ACC112 (cell line): Measurements from ENCODE around the gene DEK.

ENCODE experiments used
- H2AFZ ChIP-seq: fragments of 200-600 bp; sonication (generic); one replicate; pipeline ENCODE4 v1.6.0; 2017; ENCODE audit warnings: antibody characterized with exemption, low read length; ENCODE audit not compliant: unreplicated experiment
- H3K27ac ChIP-seq: fragments of 200-600 bp; sonication (generic); 2 replicates; pipeline ENCODE4 v1.5.1; 2014; ENCODE audit warnings: low read depth, mild to moderate bottlenecking, antibody characterized with exemption, low read length, moderate library complexity
- H3K27me3 ChIP-seq: fragments of 200-600 bp; sonication (generic); 2 replicates; pipeline ENCODE4 v1.6.1; 2014; ENCODE audit warnings: mild to moderate bottlenecking, antibody characterized with exemption, low read length, moderate library complexity, mixed read lengths; ENCODE audit not compliant: insufficient read depth
- H3K36me3 ChIP-seq: fragments of 200-600 bp; sonication (generic); 2 replicates; pipeline ENCODE4 v1.6.1; 2016; ENCODE audit warnings: mild to moderate bottlenecking, antibody characterized with exemption, low read length, moderate library complexity, mixed read lengths; ENCODE audit not compliant: insufficient read depth
- H3K4me1 ChIP-seq: fragments of 200-600 bp; sonication (generic); one replicate; pipeline ENCODE4 v1.6.1; 2016; ENCODE audit warnings: low read length, mixed read lengths; ENCODE audit not compliant: insufficient read depth, unreplicated experiment, control insufficient read depth
- H3K4me3 ChIP-seq: fragments of 200-600 bp; sonication (generic); 2 replicates; pipeline ENCODE4 v1.5.1; 2014; ENCODE audit warnings: mild to moderate bottlenecking, low read depth, low read length
- H3K79me2 ChIP-seq: fragments of 200-600 bp; sonication (generic); one replicate; pipeline ENCODE4 v1.6.0; 2016; ENCODE audit warnings: low read length; ENCODE audit not compliant: control insufficient read depth, unreplicated experiment, insufficient read depth

Gene DEK

DNA sequence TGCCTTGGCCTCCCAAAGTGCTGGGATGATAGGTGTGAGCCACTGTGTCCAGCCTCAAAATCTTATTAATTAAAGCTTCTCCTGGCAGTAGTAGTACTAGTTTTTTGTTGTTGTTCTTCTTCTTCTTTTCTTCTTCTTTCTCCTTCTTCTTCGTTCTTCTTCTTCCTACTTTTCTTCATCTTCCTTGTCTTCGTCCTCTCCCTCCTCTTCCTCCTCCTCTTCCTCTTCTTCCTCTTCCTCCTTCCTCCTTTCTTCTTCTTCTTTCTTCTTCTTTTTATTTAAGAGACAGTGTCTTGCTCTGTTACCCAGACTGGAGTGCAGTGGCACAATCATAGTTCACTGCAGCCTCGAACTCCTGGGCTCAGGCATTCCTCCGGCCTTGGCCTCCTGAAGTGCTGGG is 17.2 kb upstream of the DEK start:
- Histone ChIP-seq H3K79me2 (no peaks in the 10 kb centered on the region), H3K27ac (no peak overlapping the region), H3K4me3 (no peak overlapping the region)

DNA sequence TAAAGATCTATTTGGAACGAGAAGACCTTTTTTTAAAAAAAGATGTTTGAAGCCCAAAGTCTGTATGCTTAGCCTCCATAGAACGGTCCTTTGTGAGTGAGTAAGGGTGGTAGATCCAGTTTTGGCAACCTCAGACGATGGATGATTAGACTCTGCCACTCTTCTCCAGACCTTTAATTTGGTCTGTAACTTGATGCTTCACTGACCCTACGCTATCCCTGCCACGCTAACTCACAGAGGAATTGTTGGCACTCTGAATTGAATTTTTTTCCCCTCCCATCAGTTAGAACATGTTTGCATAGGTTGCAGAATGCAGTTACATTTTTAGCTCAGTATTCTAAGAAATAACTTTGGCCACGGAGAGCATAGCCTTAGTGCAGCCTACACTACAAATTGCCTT is 15.8 kb upstream of the DEK start:
- H3K27ac ChIP-seq: no peak overlapping the region
- peaks cover 47% of the 10 kb centered on the region for H3K27me3 ChIP-seq
- no peak overlapping the region for H2AFZ ChIP-seq

More for the DNA sequence above, 17.2 kb upstream of the DEK start:
- Histone ChIP-seq H2AFZ (no peak overlapping the region), H3K4me1 (peaks cover 4% of the 10 kb centered on the region), H3K36me3 (no peaks in the 10 kb centered on the region), H3K27me3 (peaks cover 42% of the 10 kb centered on the region)

DNA sequence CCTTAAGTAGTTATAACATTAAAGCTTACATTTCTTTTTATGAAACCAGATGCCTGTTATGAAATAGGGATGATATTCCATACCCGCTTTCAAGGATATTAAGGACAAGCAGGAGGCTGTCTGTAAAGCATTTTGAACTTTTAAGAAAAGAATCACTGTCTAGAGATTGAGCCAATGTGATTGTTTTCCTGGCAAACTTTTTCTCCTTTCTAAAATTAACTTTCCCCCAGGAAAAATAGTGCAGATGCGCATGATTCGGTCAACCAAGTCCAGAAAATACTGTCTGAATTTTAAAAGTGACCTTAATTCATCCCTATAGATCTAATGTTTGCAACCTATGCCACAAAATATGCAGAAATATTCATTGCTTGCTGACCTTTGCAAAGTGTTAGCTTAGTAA is 15.1 kb upstream of the DEK start:
- Histone ChIP-seq H3K27me3 (peaks cover 47% of the 10 kb centered on the region), H3K4me1 (peaks cover 4% of the 10 kb centered on the region), H3K36me3 (no peaks in the 10 kb centered on the region), H2AFZ (no peak overlapping the region), H3K4me3 (no peak overlapping the region), H3K79me2 (no peaks in the 10 kb centered on the region), H3K27ac (no peak overlapping the region)

More for the DNA sequence above, 15.8 kb upstream of the DEK start:
- peaks cover 4% of the 10 kb centered on the region for H3K4me1 ChIP-seq
- H3K79me2 ChIP-seq: no peaks in the 10 kb centered on the region
- no peak overlapping the region for H3K4me3 ChIP-seq
- no peaks in the 10 kb centered on the region for H3K36me3 ChIP-seq

DNA sequence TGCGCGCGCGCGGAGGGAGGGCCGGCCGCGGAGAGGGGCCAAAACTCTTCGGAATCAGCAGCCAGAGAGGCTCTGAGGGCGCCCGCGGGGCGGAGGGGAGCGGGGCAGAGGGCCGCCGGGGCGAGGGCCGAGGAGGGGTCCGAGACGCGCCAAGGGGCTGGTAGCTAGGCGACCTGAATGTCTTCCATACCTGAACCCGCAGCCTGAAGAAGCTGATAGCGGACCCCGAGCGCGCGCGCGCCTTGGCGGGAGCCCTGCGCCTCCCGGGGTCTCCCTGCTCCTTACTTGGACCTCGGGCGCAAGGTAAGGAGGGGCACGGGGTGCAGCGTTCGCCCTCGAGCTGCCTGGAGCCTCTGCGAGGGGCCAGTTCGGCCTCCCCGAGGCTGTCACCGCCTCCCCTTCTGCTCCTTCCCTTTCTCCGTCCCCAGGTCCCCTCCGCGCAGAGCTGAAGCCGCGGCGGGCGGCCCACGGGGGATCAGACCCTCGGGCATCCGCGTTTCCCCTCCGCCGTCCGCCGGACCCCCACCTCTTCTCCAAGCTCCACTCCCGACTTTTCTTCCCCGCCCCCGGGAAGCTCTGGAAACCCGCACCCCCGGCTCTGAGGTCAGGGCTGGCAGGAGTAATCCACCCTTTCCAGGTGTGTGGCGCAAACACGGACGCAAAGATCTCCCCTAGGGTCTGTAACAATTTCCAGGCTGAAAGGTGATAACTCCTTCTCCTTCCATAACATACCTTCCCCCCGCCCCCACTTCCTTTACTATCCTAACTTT is 13.1 kb upstream of the DEK start:
- H3K36me3 ChIP-seq: no peaks in the 10 kb centered on the region
- H3K27me3 ChIP-seq: peaks cover 47% of the 10 kb centered on the region
- no peak overlapping the region for H3K27ac ChIP-seq
- peak overlapping the region; percentile 72 for H3K4me3 ChIP-seq
- peaks cover 4% of the 10 kb centered on the region for H3K4me1 ChIP-seq
- no peaks in the 10 kb centered on the region for H3K79me2 ChIP-seq
- H2AFZ ChIP-seq: peak overlapping the region; percentile 13

DNA sequence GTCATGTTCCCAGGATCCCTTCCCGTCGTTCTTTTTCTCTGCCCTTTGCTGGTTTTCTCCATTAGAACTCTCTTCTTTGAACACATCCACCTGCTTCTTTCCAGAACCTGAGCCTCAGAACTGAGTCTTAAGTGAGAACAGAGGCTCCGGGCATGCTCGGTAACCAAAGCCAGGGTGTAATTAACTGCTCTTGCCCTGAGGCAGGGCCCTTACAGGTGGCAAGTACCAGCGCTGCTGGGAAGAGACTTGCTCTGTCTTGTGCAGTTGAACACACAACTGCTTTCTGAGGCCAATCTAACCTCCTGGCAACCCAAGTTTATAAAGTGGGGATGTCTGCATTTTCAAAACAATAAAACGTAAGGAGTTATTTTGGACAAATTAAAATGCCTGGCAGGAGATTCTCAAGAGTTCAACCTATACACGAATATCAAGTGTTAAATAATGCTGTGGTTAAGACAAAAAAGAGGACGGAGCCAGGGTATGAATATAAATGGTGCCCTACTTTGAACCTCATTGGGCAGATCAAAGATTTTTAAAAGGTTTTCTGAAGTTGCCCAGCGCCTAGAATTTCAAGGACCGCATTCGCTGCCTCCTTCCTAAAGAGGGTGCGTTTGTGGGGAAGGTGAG is 12.4 kb upstream of the DEK start:
- H2AFZ ChIP-seq: peak overlapping the region; percentile 13

DNA sequence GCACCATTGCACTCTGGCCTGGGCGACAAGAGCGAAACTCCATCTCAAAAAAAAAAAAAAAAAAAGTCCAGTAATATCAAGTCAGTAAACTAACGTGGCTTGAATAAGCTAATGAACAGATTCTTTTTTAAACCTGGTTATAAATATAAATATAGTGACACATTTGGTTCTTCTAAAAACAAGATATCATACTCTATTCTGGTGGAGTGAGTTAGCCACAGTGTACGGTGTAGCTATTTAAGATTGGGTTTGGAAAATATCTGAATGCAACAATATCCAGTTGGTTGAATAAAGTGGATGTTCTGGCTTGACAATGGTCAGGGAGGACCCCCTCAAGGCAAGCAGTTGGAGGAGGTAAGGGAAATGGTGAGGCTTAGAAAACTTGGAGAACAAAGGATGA is 5.9 kb upstream of the DEK start:
- Histone ChIP-seq H3K27ac (no peak overlapping the region), H3K4me3 (no peak overlapping the region), H2AFZ (no peak overlapping the region), H3K79me2 (no peaks in the 10 kb centered on the region), H3K4me1 (peaks cover under 1% of the 10 kb centered on the region), H3K27me3 (no peaks in the 10 kb centered on the region), H3K36me3 (no peaks in the 10 kb centered on the region)

More for the DNA sequence above, 12.4 kb upstream of the DEK start:
- Histone ChIP-seq H3K4me1 (peaks cover 4% of the 10 kb centered on the region), H3K4me3 (peak overlapping the region; percentile 72), H3K27ac (no peak overlapping the region), H3K36me3 (no peaks in the 10 kb centered on the region), H3K79me2 (no peaks in the 10 kb centered on the region), H3K27me3 (peaks cover 45% of the 10 kb centered on the region)

DNA sequence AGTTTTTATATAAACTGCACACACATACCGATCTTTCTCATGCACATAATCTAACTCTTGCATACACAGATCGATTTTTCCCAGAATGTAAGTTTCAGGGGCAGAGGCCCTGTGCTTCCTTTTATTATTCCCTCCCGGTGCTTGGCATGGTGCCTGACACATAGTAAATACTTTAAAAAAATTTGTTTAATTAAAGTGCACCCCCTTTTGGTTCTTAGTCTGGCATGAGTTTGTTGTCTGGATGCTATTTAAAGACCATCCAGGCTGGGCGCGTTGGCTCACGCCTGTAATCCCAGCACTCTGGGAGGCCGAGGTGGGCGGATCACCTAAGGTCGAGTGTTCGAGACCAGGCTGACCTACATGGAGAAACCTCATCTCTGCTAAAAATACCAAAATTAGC is 5.4 kb upstream of the DEK start:
- Histone ChIP-seq H3K27ac (no peak overlapping the region), H3K4me3 (no peak overlapping the region), H3K79me2 (no peaks in the 10 kb centered on the region), H3K4me1 (peaks cover 4% of the 10 kb centered on the region), H2AFZ (no peak overlapping the region), H3K36me3 (no peaks in the 10 kb centered on the region), H3K27me3 (no peaks in the 10 kb centered on the region)

DNA sequence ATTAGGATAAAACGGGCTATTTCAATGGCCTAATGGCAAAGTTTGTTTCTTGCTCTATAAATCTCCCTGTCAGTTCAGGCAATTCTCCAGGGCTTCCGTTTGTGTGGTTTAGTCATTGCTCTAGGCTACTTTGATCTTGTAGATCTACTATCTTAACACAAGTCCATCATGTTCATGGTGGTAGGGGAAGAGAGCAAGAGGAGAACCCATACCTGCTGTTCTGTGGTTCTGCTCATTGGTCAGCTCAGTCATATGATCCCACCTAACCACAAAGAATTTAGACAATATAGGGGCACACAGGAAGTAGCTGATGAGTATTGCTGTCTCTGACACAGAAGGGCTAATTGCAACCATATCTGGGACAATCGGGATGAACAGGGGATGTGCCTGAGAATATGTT is 4.9 kb upstream of the DEK start:
- Histone ChIP-seq H3K4me3 (no peak overlapping the region), H3K36me3 (no peaks in the 10 kb centered on the region), H2AFZ (no peak overlapping the region), H3K27me3 (no peaks in the 10 kb centered on the region), H3K27ac (no peak overlapping the region), H3K79me2 (no peaks in the 10 kb centered on the region), H3K4me1 (peaks cover 4% of the 10 kb centered on the region)

DNA sequence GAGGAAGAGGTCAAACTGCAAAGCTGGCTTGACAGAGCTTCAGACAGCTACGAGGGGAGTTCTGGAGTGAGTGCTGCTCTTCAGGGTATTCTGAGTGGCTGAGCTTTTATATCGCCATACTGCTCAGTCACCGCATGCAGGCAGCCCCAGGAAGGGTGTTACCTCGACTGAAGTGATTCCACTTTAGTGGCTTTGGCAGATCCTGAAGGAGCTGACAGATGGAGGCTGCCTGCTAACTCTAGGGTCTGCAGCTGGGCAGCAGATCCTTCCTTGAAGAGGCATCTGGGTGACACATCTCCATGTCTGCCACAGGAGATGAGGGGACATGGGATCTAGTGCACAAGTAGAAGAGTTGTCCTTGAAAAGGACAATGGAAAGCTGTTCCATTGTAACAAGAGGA is 3.7 kb upstream of the DEK start:
- H3K27ac ChIP-seq: no peak overlapping the region

DNA sequence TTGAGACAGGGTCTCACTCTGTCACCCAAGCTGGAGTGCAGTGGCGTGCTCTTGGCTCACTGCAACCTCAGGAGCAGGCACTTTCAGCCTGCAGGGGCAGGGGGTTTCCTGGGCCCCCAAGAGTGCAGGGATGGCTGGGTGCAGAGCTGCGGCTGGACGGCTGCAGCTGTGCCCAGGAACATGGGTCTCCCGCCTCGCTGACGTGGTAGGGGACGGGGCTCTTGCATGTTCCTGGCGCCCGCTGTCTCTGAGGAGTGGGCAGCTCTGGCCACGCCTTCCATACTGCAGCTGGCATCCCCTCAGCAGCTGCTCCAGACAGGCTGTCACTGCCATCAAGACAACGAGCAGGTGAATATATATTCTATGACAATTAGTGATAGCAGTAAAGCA is 2.2 kb upstream of the DEK start:
- Histone ChIP-seq H3K4me3 (no peak overlapping the region), H3K36me3 (no peaks in the 10 kb centered on the region; the same call in 1 of the 2 replicates), H2AFZ (no peak overlapping the region), H3K4me1 (peaks cover 13% of the 10 kb centered on the region), H3K27ac (no peak overlapping the region), H3K27me3 (no peaks in the 10 kb centered on the region), H3K79me2 (peaks cover 25% of the 10 kb centered on the region)

More for the DNA sequence above, 3.7 kb upstream of the DEK start:
- Histone ChIP-seq H3K4me3 (no peak overlapping the region), H3K79me2 (peaks cover 10% of the 10 kb centered on the region), H3K36me3 (no peaks in the 10 kb centered on the region), H2AFZ (no peak overlapping the region), H3K27me3 (no peaks in the 10 kb centered on the region), H3K4me1 (peaks cover 4% of the 10 kb centered on the region)
